WI38 (cell line): ENCODE results near the gene ZKSCAN3.

Experiments
- H3K4me3 ChIP-seq: 2 replicates; pipeline ENCODE4 v1.5.1; 2011; ENCODE audit warnings: low read depth, mild to moderate bottlenecking, control low read depth, low read length
- CTCF ChIP-seq: IDR thresholded peaks from 2 replicates; pipeline ENCODE4 v1.5.1; 2012; ENCODE audit warnings: low read depth, mild to moderate bottlenecking, control low read depth, low read length

The ZKSCAN3 gene

GRCh38 chr6:28323813-28324424 is 25.8 kb upstream of the ZKSCAN3 start:
- no peak overlapping the region for H3K4me3 ChIP-seq
- TF ChIP-seq CTCF, result no peak

GRCh38 chr6:28326371-28326948 is 23.3 kb upstream of the ZKSCAN3 start:
- TF ChIP-seq CTCF, result no peak
- no peak overlapping the region for H3K4me3 ChIP-seq

- TF ChIP-seq CTCF, result no peak
- H3K4me3 ChIP-seq, result no peak overlapping the region
These were observed 19.7 kb upstream of the ZKSCAN3 start for GRCh38 chr6:28330041-28330440.

GRCh38 chr6:28333047-28333446 is 16.7 kb upstream of the ZKSCAN3 start:
- no peak for TF ChIP-seq CTCF
- H3K4me3 ChIP-seq, result no peak overlapping the region

- H3K4me3 ChIP-seq, result no peak overlapping the region
- TF ChIP-seq CTCF, result no peak
These were observed 16.1 kb upstream of the ZKSCAN3 start for GRCh38 chr6:28333599-28334018.

- TF ChIP-seq CTCF, result no peak
- no peak overlapping the region for H3K4me3 ChIP-seq
These were observed 15.3 kb upstream of the ZKSCAN3 start for GRCh38 chr6:28334286-28335039.

- no peak for TF ChIP-seq CTCF
- peak overlapping the region; percentile 69 for H3K4me3 ChIP-seq
These were observed 14.6 kb upstream of the ZKSCAN3 start for GRCh38 chr6:28335040-28335563.
